Kidney (tissue), 14 donors: ENCODE results near the gene LTBP2. TPM values are rescaled to one million over a fixed set of nuclear protein-coding genes. Genes with fewer than 3 reads are reported as not detected.
A peak's percentile ranks its signal among the peaks of the same experiment; 100 is the strongest.

Experiments used
- DNase-seq, 5 donors: peaks; one replicate each; pipeline ENCODE4 v3.0.0-alpha.2; 2013 to 2020
- FAIRE-seq: peaks from 2 replicates; lab custom pipeline; 2012; peaks lifted over from hg19 to GRCh38; lab: Jason Lieb, UNC
- H3K27ac ChIP-seq, 2 donors: one replicate each; pipeline ENCODE4 v1.7.0; 2013; ENCODE audit warnings: low read depth in 2 of 2, low read length in 2 of 2, inconsistent platforms in 1 of 2
- H3K27me3 ChIP-seq: one replicate; pipeline ENCODE4 v1.7.1; 2013; ENCODE audit warnings: low read length, inconsistent platforms; ENCODE audit not compliant: control insufficient read depth, insufficient read depth
- H3K36me3 ChIP-seq, 3 donors: one replicate each; pipeline versions ENCODE4 v1.7.0 to v1.7.1; 2013; ENCODE audit warnings: low read length in 3 of 3, control low read depth in 1 of 3, inconsistent platforms in 1 of 3; ENCODE audit not compliant: insufficient read depth in 3 of 3, control insufficient read depth in 2 of 3
- H3K4me1 ChIP-seq, 3 donors: one replicate each; pipeline versions ENCODE4 v1.7.0 to v1.7.1; 2013; ENCODE audit warnings: low read length in 3 of 3, inconsistent platforms in 1 of 3, low read depth in 1 of 3; ENCODE audit not compliant: control insufficient read depth in 2 of 3, insufficient read depth in 2 of 3
- H3K4me3 ChIP-seq, 3 donors: one replicate each; pipeline versions ENCODE4 v1.7.0 to v1.8.1; 2013; ENCODE audit warnings: low read length in 3 of 3, control low read depth in 1 of 3, inconsistent platforms in 1 of 3
- H3K9ac ChIP-seq, 3 donors: one replicate each; pipeline versions ENCODE4 v1.7.0 to v1.7.1; 2013; ENCODE audit warnings: low read length in 3 of 3, control low read depth in 1 of 3, inconsistent platforms in 1 of 3
- H3K9me3 ChIP-seq, 3 donors: one replicate each; pipeline versions ENCODE4 v1.7.0 to v1.7.1; 2013; ENCODE audit warnings: low read length in 3 of 3, control low read depth in 1 of 3, inconsistent platforms in 1 of 3; ENCODE audit not compliant: control insufficient read depth in 2 of 3, insufficient read depth in 1 of 3
- intact Hi-C: fragments of 100-400 bp; cut with DNase I; formaldehyde crosslinking; loops from one replicate; pipeline ENCODE4 v1.11.1; 2022
- polyA plus RNA-seq: library from polyadenylated mRNA; stranded (reverse); fragments of 350-450 nt; fragmentation: Illumina TruSeq; extraction: RNeasy Lipid Tissue Mini Kit (QIAGEN cat#74804); gene quantifications from one replicate; pipeline ENCODE4 v1.2.3, GENCODE V29; 2014; ENCODE audit warnings: low read depth, low replicate concordance; ENCODE audit not compliant: insufficient read depth
- total RNA-seq: library from RNA; stranded (reverse); fragmentation: NEBNext Ultra II Directional; extraction: Animal tissue kit (Norgen Biotek cat#: 25700); gene quantifications from one replicate; pipeline ENCODE4 v1.2.1, GENCODE V29; 2021
- TF ChIP-seq, protein P1 (sequence below): IDR thresholded peaks from 3 replicates; pipeline ENCODE4 v1.5.1; 2012; ENCODE audit warnings: mild to moderate bottlenecking, moderate library complexity, borderline replicate concordance; ENCODE audit not compliant: insufficient read depth; ENCODE audit errors: extremely low read depth
- donor health status: control.
- donor health status: control.
- donor health status: control.
- donor health status: control.
- donor health status: control.
- donor health status: DM: yes; HTN: yes; CAD: no.
- donor health status: Normal renal cell carcinoma (clear cell type).

Gene LTBP2
- total and polyA plus RNA-seq, 2 donors from 2014 or later = 2.9 to 10.4 TPM

DNA sequence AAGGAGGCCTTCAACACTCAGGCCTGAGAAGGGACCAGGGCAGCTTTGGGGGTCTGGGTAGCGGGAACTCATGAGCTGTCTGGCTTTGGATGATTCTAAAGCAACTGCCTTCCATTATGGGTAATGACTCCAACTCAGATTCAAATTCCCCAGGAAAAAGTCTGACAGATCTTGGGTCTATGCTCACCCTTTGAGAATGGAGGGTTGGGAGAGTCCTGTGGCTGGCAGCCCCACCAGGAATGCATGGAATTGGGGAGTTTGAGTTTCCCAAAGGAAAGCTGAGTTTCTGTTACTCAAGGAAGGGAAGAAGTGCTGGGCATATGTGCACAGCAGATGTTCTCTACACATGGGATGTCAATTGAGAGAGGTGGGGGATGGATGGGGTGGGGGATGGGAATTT is 22.4 kb upstream of the LTBP2 start:
- intact Hi-C loops = no loop called here
- H3K27ac ChIP-seq = no peak overlapping the region
- H3K27me3 ChIP-seq = no peaks in the 10 kb centered on the region
- FAIRE-seq = no peak
- peak in 1 of 5 donors; percentile 15 for DNase-seq
- no peaks in the 10 kb centered on the region for H3K36me3 ChIP-seq
- TF ChIP-seq, protein P1, sequence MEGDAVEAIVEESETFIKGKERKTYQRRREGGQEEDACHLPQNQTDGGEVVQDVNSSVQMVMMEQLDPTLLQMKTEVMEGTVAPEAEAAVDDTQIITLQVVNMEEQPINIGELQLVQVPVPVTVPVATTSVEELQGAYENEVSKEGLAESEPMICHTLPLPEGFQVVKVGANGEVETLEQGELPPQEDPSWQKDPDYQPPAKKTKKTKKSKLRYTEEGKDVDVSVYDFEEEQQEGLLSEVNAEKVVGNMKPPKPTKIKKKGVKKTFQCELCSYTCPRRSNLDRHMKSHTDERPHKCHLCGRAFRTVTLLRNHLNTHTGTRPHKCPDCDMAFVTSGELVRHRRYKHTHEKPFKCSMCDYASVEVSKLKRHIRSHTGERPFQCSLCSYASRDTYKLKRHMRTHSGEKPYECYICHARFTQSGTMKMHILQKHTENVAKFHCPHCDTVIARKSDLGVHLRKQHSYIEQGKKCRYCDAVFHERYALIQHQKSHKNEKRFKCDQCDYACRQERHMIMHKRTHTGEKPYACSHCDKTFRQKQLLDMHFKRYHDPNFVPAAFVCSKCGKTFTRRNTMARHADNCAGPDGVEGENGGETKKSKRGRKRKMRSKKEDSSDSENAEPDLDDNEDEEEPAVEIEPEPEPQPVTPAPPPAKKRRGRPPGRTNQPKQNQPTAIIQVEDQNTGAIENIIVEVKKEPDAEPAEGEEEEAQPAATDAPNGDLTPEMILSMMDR = no peak
- H3K4me3 ChIP-seq = no peak overlapping the region
- H3K4me1 ChIP-seq = no peaks in the 10 kb centered on the region
- H3K9ac ChIP-seq = no peak overlapping the region
- H3K9me3 ChIP-seq = no peaks in the 10 kb centered on the region

DNA sequence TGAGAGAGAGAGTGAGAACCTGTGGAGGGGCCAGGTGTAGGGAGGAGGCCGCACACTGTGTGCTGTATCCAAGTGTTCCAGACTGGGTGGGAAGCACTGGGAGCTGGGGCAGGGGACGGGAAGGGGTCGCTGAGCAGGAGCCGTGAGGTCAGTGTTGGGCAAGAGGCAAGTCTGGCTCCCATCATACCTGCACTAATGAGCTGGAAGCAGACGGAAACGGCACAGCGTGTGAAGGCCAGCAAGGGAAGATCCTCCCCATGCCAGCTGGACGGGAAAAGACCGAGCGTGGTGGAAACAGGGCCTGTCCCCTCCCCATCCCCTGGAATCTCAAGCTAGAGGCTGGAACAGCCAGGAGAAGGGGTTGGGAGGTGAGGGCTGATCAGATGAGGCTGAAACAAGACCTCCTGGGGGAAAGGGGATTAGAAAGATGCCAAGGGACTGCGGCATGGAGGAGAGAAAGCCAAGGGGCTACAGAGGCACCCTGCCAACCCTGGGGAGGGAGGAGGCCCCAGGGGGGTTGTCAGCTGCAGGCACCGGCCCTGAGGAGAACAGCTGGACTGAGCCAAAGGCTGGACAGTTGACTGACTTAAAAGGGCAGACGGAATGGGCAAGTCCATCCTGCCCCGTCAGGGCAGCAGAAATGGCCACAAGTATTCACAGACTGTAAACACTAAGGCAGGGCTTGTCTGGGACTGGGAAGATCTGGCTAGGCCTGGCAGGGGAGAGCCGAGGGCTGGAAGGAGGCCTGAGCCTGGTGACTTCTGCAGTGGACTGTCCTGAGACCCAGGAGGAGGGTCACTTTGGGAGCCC is 19.0 kb upstream of the LTBP2 start:
- intact Hi-C loops = no loop called here
- TF ChIP-seq, protein P1 = no peak
- H3K27ac ChIP-seq = no peak overlapping the region
- H3K4me3 ChIP-seq = no peak overlapping the region
- H3K36me3 ChIP-seq = no peaks in the 10 kb centered on the region
- peak in 1 of 5 donors; percentile 63 for DNase-seq
- H3K9me3 ChIP-seq = no peaks in the 10 kb centered on the region
- FAIRE-seq = no peak
- H3K27me3 ChIP-seq = no peaks in the 10 kb centered on the region
- H3K4me1 ChIP-seq = no peaks in the 10 kb centered on the region
- no peak overlapping the region for H3K9ac ChIP-seq

- H3K4me1 ChIP-seq = no peaks in the 10 kb centered on the region
- intact Hi-C loops = no loop called here
- H3K9ac ChIP-seq = no peak overlapping the region
- FAIRE-seq (no peak), DNase-seq (no peak)
- H3K4me3 ChIP-seq = no peak overlapping the region
- H3K36me3 ChIP-seq = no peaks in the 10 kb centered on the region
- H3K9me3 ChIP-seq = no peaks in the 10 kb centered on the region
- TF ChIP-seq, protein P1 = no peak
- no peak overlapping the region for H3K27ac ChIP-seq
- no peaks in the 10 kb centered on the region for H3K27me3 ChIP-seq
These were observed 16.4 kb upstream of the LTBP2 start for GRCh38 chr14:74628418-74628817.
